OCI-LY1 (cell line): Measurements from ENCODE around the gene IMPACT.

Experiments used
- H2AFZ ChIP-seq: fragments of 200-600 bp; sonication (generic), shearing (Covaris generic); 2 replicates; pipeline ENCODE4 v1.6.0; 2014; ENCODE audit warnings: antibody characterized with exemption, mild to moderate bottlenecking, low read length
- H3F3A ChIP-seq: fragments of 200-600 bp; sonication (generic), shearing (Covaris generic); 2 replicates; pipeline ENCODE4 v1.6.0; 2014; ENCODE audit warnings: mild to moderate bottlenecking, antibody characterized with exemption, low read length, moderate library complexity; ENCODE audit not compliant: insufficient read depth
- H3K27ac ChIP-seq: fragments of 200-600 bp; sonication (generic); 2 replicates; pipeline ENCODE4 v1.5.1; 2014; ENCODE audit warnings: low read length, mixed run types, mild to moderate bottlenecking, low read depth; ENCODE audit not compliant: poor library complexity, severe bottlenecking
- H3K27me3 ChIP-seq: fragments of 200-600 bp; sonication (generic); 2 replicates; pipeline ENCODE4 v1.6.0; 2014; ENCODE audit warnings: antibody characterized with exemption, mild to moderate bottlenecking, low read length, moderate library complexity; ENCODE audit not compliant: insufficient read depth
- H3K36me3 ChIP-seq: fragments of 200-600 bp; sonication (generic); 2 replicates; pipeline ENCODE4 v1.6.1; 2014; ENCODE audit warnings: mild to moderate bottlenecking, antibody characterized with exemption, low read length, moderate library complexity, mixed read lengths; ENCODE audit not compliant: insufficient read depth
- H3K4me1 ChIP-seq: fragments of 200-600 bp; sonication (generic); 2 replicates; pipeline ENCODE4 v1.5.1; 2014; ENCODE audit warnings: mild to moderate bottlenecking, low read length, moderate library complexity; ENCODE audit not compliant: insufficient read depth, severe bottlenecking
- H3K4me2 ChIP-seq: fragments of 200-600 bp; sonication (generic), shearing (Covaris generic); 2 replicates; pipeline ENCODE4 v1.6.1; 2014; ENCODE audit warnings: low read length
- H3K4me3 ChIP-seq: fragments of 200-600 bp; sonication (generic); 2 replicates; pipeline ENCODE4 v1.5.1; 2014; ENCODE audit warnings: low read length, low read depth, mild to moderate bottlenecking, mixed read lengths; ENCODE audit not compliant: poor library complexity, severe bottlenecking
- H3K79me2 ChIP-seq: fragments of 200-600 bp; shearing (Covaris generic); 2 replicates; pipeline ENCODE4 v1.6.1; 2016; ENCODE audit warnings: mixed run types, low read length, mixed read lengths; ENCODE audit not compliant: insufficient read depth
- H3K9ac ChIP-seq: fragments of 200-600 bp; sonication (generic), shearing (Covaris generic); 2 replicates; pipeline ENCODE4 v1.6.1; 2014; ENCODE audit warnings: mild to moderate bottlenecking, low read length, mixed read lengths
- H3K9me2 ChIP-seq: fragments of 200-600 bp; sonication (generic), shearing (Covaris generic); 2 replicates; pipeline ENCODE4 v1.6.1; 2014; ENCODE audit warnings: low read depth, mild to moderate bottlenecking, low read length, mixed read lengths
- H3K9me3 ChIP-seq: fragments of 200-600 bp; shearing (Covaris generic); 2 replicates; pipeline ENCODE4 v1.6.1; 2014; ENCODE audit warnings: low read length, mixed read lengths
- H4K20me1 ChIP-seq: fragments of 200-600 bp; sonication (generic), shearing (Covaris generic); 2 replicates; pipeline ENCODE4 v1.6.0; 2016; ENCODE audit warnings: mild to moderate bottlenecking, low read length; ENCODE audit not compliant: insufficient read depth
- CTCF ChIP-seq: fragments of 200-600 bp; sonication (generic), shearing (Covaris generic); IDR thresholded peaks from 2 replicates; pipeline ENCODE4 v1.5.1; 2017; ENCODE audit warnings: mild to moderate bottlenecking, antibody characterized with exemption, low read length, moderate library complexity, mixed read lengths
- EZH2 ChIP-seq: fragments of 200-600 bp; sonication (generic), shearing (Covaris generic); IDR thresholded peaks from 2 replicates; pipeline ENCODE4 v1.8.0; 2017; ENCODE audit warnings: borderline replicate concordance, mixed run types, mild to moderate bottlenecking, antibody characterized with exemption, low read length, moderate library complexity, mixed read lengths

The IMPACT gene

GRCh38 chr18:24395049-24395795 lies 31.2 kb upstream of the IMPACT start:
- no peaks in the 10 kb centered on the region for H3K36me3 ChIP-seq
- no peak overlapping the region for H3K4me2 ChIP-seq
- TF ChIP-seq EZH2, result no peak
- no peak for TF ChIP-seq CTCF
- no peaks in the 10 kb centered on the region for H3K27me3 ChIP-seq
- H3K4me3 ChIP-seq, result no peak overlapping the region
- no peak overlapping the region for H3K9ac ChIP-seq
- H4K20me1 ChIP-seq, result no peaks in the 10 kb centered on the region
- peaks cover 13% of the 10 kb centered on the region for H3K4me1 ChIP-seq
- H3K79me2 ChIP-seq, result no peaks in the 10 kb centered on the region
- H3F3A ChIP-seq, result no peaks in the 10 kb centered on the region
- H3K9me3 ChIP-seq, result no peaks in the 10 kb centered on the region
- no peaks in the 10 kb centered on the region for H3K9me2 ChIP-seq
- no peak overlapping the region for H2AFZ ChIP-seq
- no peak overlapping the region for H3K27ac ChIP-seq

- H2AFZ ChIP-seq, result no peak overlapping the region
- no peak overlapping the region for H3K4me3 ChIP-seq
- peaks cover 13% of the 10 kb centered on the region for H3K4me1 ChIP-seq
- H3F3A ChIP-seq, result no peaks in the 10 kb centered on the region
- no peak overlapping the region for H3K27ac ChIP-seq
- no peaks in the 10 kb centered on the region for H3K27me3 ChIP-seq
- H3K9me2 ChIP-seq, result no peaks in the 10 kb centered on the region
- H3K36me3 ChIP-seq, result no peaks in the 10 kb centered on the region
- H3K9ac ChIP-seq, result no peak overlapping the region
- H3K79me2 ChIP-seq, result no peaks in the 10 kb centered on the region
- TF ChIP-seq CTCF, result no peak
- TF ChIP-seq EZH2, result no peak
- no peak overlapping the region for H3K4me2 ChIP-seq
- no peaks in the 10 kb centered on the region for H3K9me3 ChIP-seq
- no peaks in the 10 kb centered on the region for H4K20me1 ChIP-seq
Observed at GRCh38 chr18:24396082-24396633, 30.3 kb upstream of the IMPACT start.

- H2AFZ ChIP-seq, result 0 out of 2 replicates have a peak overlapping the region, but pooled peaks have one; percentile 82
- H3K9me3 ChIP-seq, result no peaks in the 10 kb centered on the region
- TF ChIP-seq CTCF, result no peak
- no peaks in the 10 kb centered on the region for H3K79me2 ChIP-seq
- H3K27me3 ChIP-seq, result no peaks in the 10 kb centered on the region
- H3F3A ChIP-seq, result no peaks in the 10 kb centered on the region
- H3K27ac ChIP-seq, result no peak overlapping the region
- no peaks in the 10 kb centered on the region for H3K36me3 ChIP-seq
- H3K9me2 ChIP-seq, result no peaks in the 10 kb centered on the region
- H4K20me1 ChIP-seq, result no peaks in the 10 kb centered on the region
- peak overlapping the region; percentile 44; the same call in 1 of the 2 replicates for H3K9ac ChIP-seq
- peaks cover 13% of the 10 kb centered on the region for H3K4me1 ChIP-seq
- H3K4me2 ChIP-seq, result peak overlapping the region; percentile 91
- H3K4me3 ChIP-seq, result peak overlapping the region; percentile 65
Observed at GRCh38 chr18:24397131-24397693, 29.3 kb upstream of the IMPACT start.
